MCF 10A (cell line): ENCODE data around the gene APC2. TPM values are rescaled to one million over a fixed set of nuclear protein-coding genes. Genes with fewer than 3 reads are reported as not detected.

ENCODE experiments used
- BruUV-seq: library from RNA; stranded (reverse); fragments of 400-500 nt; replicated peaks from 2 replicates; lab custom pipeline; 2021; lab: Mats Ljungman, UMichigan
- CTCF ChIA-PET: fragments of 300-600 bp; sonication (Branson Sonifier 250); formaldehyde crosslinking; extraction: SDS; loops from one replicate; lab custom pipeline; 2021; ENCODE audit warnings: antibody characterized with exemption, inconsistent platforms; lab: Yijun Ruan, JAX
- POLR2A ChIA-PET: fragments of 300-600, 350-650 bp; sonication (Branson Sonifier 250); formaldehyde crosslinking; extraction: SDS; loops from one replicate; lab custom pipeline; 2020; ENCODE audit warnings: antibody characterized with exemption, inconsistent platforms; lab: Yijun Ruan, JAX
- DNase-seq: peaks from one replicate; pipeline ENCODE4 v3.0.0-alpha.2; 2018; ENCODE audit not compliant: unreplicated experiment
- H3K27ac Mint-ChIP-seq: one replicate; pipeline ENCODE4 v1.8.0; 2022; ENCODE audit warnings: mild to moderate bottlenecking, low read depth, mixed read lengths; ENCODE audit not compliant: unreplicated experiment
- H3K27me3 Mint-ChIP-seq: one replicate; pipeline ENCODE4 v1.8.0; 2022; ENCODE audit warnings: mixed read lengths; ENCODE audit not compliant: insufficient read depth, unreplicated experiment
- H3K36me3 Mint-ChIP-seq: one replicate; pipeline ENCODE4 v1.8.0; 2022; ENCODE audit warnings: mild to moderate bottlenecking, moderate library complexity, mixed read lengths; ENCODE audit not compliant: insufficient read depth, unreplicated experiment
- H3K4me1 Mint-ChIP-seq: one replicate; pipeline ENCODE4 v1.8.0; 2022; ENCODE audit warnings: mixed read lengths; ENCODE audit not compliant: insufficient read depth, unreplicated experiment
- H3K4me3 Mint-ChIP-seq: one replicate; pipeline ENCODE4 v1.8.0; 2022; ENCODE audit warnings: mild to moderate bottlenecking, moderate library complexity, mixed read lengths; ENCODE audit not compliant: unreplicated experiment
- H3K9me3 Mint-ChIP-seq: one replicate; pipeline ENCODE4 v1.8.0; 2022; ENCODE audit warnings: mixed read lengths; ENCODE audit not compliant: unreplicated experiment
- intact Hi-C: fragments of 100-400 bp; cut with micrococcal nuclease; formaldehyde crosslinking; loops from 2 replicates; pipeline ENCODE4 v1.14.1; 2022
- total RNA-seq: library from RNA; stranded (reverse); gene quantifications from 2 replicates; pipeline ENCODE4 v1.2.3, GENCODE V29; 2022
- TF ChIP-seq, protein P1 (sequence below): fragments of 200-600 bp; IDR thresholded peaks from one replicate; pipeline ENCODE4 v1.8.0; 2022; ENCODE audit warnings: antibody characterized with exemption, mild to moderate bottlenecking; ENCODE audit not compliant: unreplicated experiment

The APC2 gene
- total RNA-seq, 1 experiment from 2014 or later = 0.23 TPM

DNA sequence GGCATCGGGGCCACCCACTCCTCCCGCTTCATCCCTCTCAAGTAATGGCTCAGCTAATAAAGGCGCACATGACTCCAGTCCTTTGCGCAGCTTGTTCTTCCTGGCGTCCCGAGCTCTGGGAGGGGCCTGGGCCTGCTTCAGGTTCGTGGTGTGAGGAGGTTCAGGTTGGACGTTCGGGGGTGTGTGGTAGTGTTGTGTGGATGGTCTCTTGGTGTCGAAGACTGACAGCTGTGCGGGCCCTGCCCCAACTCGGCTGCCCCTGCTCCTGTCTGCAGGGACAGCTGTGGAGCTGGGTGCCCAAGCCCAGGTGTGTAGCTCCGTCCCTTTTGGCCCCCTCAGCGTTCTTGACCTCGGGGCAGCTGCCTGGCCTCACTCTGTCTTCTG lies 9.5 kb upstream of the APC2 start:
- Mint-ChIP-seq H3K4me1 (peaks cover 6% of the 10 kb centered on the region), H3K9me3 (no peaks in the 10 kb centered on the region), H3K36me3 (peaks cover 76% of the 10 kb centered on the region), H3K27me3 (no peaks in the 10 kb centered on the region), H3K27ac (peak overlapping the region; percentile 100), H3K4me3 (peak overlapping the region; percentile 98)
- BruUV-seq = no TSS peak
- intact Hi-C loops = no loop called here
- TF ChIP-seq, protein P1, sequence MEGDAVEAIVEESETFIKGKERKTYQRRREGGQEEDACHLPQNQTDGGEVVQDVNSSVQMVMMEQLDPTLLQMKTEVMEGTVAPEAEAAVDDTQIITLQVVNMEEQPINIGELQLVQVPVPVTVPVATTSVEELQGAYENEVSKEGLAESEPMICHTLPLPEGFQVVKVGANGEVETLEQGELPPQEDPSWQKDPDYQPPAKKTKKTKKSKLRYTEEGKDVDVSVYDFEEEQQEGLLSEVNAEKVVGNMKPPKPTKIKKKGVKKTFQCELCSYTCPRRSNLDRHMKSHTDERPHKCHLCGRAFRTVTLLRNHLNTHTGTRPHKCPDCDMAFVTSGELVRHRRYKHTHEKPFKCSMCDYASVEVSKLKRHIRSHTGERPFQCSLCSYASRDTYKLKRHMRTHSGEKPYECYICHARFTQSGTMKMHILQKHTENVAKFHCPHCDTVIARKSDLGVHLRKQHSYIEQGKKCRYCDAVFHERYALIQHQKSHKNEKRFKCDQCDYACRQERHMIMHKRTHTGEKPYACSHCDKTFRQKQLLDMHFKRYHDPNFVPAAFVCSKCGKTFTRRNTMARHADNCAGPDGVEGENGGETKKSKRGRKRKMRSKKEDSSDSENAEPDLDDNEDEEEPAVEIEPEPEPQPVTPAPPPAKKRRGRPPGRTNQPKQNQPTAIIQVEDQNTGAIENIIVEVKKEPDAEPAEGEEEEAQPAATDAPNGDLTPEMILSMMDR = no peak
- DNase-seq = no peak
- CTCF ChIA-PET = interaction anchor here (0.6 to 0.7 kb wide), 2 partner anchors 8 to 66 kb away, joined by 3 read pairs; no protein-coding TSS in a partner anchor
- POLR2A ChIA-PET = interaction anchor here (1.1 to 1.5 kb wide), 4 partner anchors 26 to 171 kb away, joined by 3 to 5 read pairs (median 4); partner anchors contain the start of genes CIRBP and FAM174C

DNA sequence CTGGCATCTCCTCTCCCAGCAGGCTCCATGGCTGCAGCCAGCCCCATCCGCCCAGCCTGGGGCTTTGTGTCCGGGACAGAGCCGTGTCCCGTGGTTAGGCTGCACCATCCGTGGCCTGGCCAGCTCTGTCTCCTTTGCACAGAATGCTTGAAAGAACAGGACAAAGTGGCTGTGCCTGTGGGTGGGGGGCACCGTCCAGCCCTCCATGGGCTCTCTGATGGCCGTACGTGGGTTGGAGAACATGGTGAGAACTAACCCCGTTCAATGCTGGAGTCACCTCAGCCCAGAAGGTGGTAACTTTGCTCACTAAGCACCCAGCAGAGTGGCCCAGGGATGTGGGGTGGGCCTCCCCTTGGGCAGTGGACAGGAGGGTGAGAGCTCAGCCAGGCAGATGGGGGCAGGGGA lies 8.9 kb upstream of the APC2 start:
- Mint-ChIP-seq H3K4me1 (peaks cover 6% of the 10 kb centered on the region), H3K27me3 (no peaks in the 10 kb centered on the region), H3K9me3 (no peaks in the 10 kb centered on the region), H3K36me3 (peaks cover 70% of the 10 kb centered on the region), H3K4me3 (peak overlapping the region; percentile 98), H3K27ac (peak overlapping the region; percentile 100)
- no peak for DNase-seq
- intact Hi-C loops = no loop called here
- POLR2A ChIA-PET = interaction anchor here (0.6 to 1.5 kb wide), 4 partner anchors 67 to 172 kb away, joined by 3 to 5 read pairs (median 3); partner anchors contain the start of genes CIRBP and FAM174C
- CTCF ChIA-PET = interaction anchor here (0.6 kb wide), 1 partner anchor 66 kb away, joined by 3 read pairs; no protein-coding TSS in a partner anchor
- TF ChIP-seq, protein P1 = no peak
- no TSS peak for BruUV-seq

DNA sequence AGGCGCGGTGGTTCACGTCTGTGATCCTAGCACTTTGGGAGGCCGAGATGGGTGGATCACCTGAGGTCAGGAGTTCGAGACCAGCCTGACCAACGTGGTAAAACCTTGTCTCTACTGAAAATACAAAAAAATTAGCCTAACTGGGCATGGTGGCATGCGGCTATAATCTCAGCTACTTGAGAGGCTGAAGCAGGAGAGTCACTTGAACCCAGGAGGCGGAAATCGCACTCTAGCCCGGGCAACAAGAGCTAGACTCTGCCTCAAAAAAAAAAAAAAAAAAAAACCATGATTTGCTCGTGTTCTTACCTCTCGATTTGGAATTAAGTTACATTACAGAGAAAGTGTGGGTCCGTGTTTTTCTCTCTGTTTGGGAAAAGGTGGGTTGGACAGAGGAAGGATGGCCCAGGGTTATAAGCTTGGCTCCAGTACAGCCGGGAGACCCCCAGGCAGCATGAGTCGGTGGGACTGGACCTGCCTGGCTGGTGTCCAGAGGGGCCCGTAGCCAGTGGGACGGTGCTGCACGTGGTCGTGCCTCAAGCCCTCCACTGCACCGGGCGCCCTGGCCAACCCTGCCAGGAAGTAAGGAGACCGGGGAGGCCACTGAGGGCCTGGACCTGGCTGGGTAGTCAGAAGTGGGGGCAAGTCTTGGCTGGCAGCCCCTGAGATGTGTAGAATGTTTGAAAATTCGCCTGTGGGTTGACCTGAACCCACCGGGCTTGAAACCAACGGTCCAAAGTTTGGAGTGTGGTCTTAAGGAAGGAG lies 8.1 kb upstream of the APC2 start:
- Mint-ChIP-seq H3K36me3 (peaks cover 62% of the 10 kb centered on the region), H3K4me1 (peaks cover 6% of the 10 kb centered on the region), H3K9me3 (no peaks in the 10 kb centered on the region), H3K27ac (peak overlapping the region; percentile 100), H3K27me3 (peaks cover 2% of the 10 kb centered on the region), H3K4me3 (peak overlapping the region; percentile 98)
- POLR2A ChIA-PET = interaction anchor here (0.6 kb wide), 2 partner anchors 12 to 490 kb away, joined by 3 to 5 read pairs; no protein-coding TSS in a partner anchor
- TF ChIP-seq, protein P1 = no peak
- no peak for DNase-seq
- CTCF ChIA-PET = no interaction called here
- intact Hi-C loops = no loop called here
- BruUV-seq = no TSS peak

DNA sequence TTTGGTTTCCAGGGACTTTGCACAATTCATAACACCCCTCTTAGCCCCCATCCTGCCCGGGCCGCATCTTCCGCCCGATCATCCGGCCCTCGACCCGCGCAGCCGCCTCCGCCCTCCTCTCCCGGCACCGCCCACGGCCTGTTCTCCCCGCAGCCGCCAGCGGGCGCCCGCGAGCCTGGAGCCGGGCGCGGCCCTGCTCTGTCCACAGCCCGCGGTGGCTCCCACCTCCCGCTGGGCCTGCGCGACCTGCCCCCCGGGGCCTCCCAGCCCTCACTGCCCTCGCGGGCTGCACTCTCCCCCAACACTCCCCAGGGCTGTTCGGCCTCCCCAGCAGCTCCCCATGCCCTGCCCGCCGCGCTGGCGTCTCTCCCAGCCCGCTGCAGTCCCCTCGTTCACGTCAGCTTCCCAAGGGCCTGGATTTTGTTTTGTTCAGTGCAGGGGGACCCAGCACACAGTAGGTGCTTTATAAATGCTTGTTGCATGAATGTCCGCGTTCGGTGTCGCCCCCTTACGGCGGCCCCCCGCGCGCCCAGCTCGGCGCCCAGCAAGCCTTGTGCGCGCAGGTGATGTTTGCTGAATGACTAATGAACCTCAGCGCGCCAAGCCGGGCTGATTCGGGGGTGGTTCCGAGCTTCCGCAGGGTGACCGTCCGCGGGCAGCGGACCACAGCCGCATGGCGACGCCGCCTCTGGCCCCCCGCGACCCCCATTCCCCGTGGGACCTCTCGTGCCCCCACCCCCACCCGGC lies 4.6 kb upstream of the APC2 start:
- Mint-ChIP-seq H3K36me3 (peaks cover 39% of the 10 kb centered on the region), H3K27me3 (peaks cover 31% of the 10 kb centered on the region), H3K4me3 (peak overlapping the region; percentile 63), H3K4me1 (peaks cover 6% of the 10 kb centered on the region), H3K27ac (no peak overlapping the region), H3K9me3 (no peaks in the 10 kb centered on the region)
- TF ChIP-seq, protein P1 = peak; percentile 92
- no TSS peak for BruUV-seq
- ChIA-PET CTCF (interaction anchor here (0.5 to 1.6 kb wide), 14 partner anchors 8 to 301 kb away, joined by 3 to 6 read pairs (median 4); no protein-coding TSS in a partner anchor), POLR2A (no interaction called here)
- intact Hi-C loops = no loop called here
- DNase-seq = peak; percentile 63
